Subcutaneous adipose tissue (tissue), 4 donors: ENCODE results near the gene TRANK1. TPM values are rescaled to one million over a fixed set of nuclear protein-coding genes. Genes with fewer than 3 reads are reported as not detected.

Experiments
- CTCF ChIP-seq: fragments of 450-650 bp; IDR thresholded peaks from one replicate; pipeline ENCODE4 v1.5.1; 2016; ENCODE audit warnings: low read depth, mild to moderate bottlenecking, control low read depth, antibody characterized with exemption, moderate library complexity
- total RNA-seq, 4 donors: library from RNA; depleted of rRNA; stranded (reverse); fragments of >200 nt; gene quantifications; one replicate each; pipeline ENCODE4 v1.1.0, GENCODE V29; 2016

Gene TRANK1
- total RNA-seq, 4 donors from 2014 or later = 9.1 to 25.0 (median 17.7) TPM

GRCh38 chr3:36875397-36875796 is 69.5 kb downstream of the TRANK1 start:
- TF ChIP-seq CTCF = no peak

- no peak for TF ChIP-seq CTCF
Measured at GRCh38 chr3:36874424-36874823, 70.4 kb downstream of the TRANK1 start.

- no peak for TF ChIP-seq CTCF
Measured at GRCh38 chr3:36871379-36872126, 73.3 kb downstream of the TRANK1 start.

- no peak for TF ChIP-seq CTCF
Measured at GRCh38 chr3:36868614-36869436, 76.0 kb downstream of the TRANK1 start.

GRCh38 chr3:36867810-36868209 is 77.0 kb downstream of the TRANK1 start:
- no peak for TF ChIP-seq CTCF

- TF ChIP-seq CTCF = no peak
Measured at GRCh38 chr3:36866368-36866767, 78.5 kb downstream of the TRANK1 start.

GRCh38 chr3:36864180-36865053 is 80.4 kb downstream of the TRANK1 start:
- TF ChIP-seq CTCF = no peak
